DMS153 (cell line): Measurements from ENCODE around the gene PIGBOS1.
"Not testable (repeated sequence)": the region's sequence is repeated elsewhere in the genome, so short reads cannot be mapped to it uniquely, and the experiment has no call there.

Experiments
- DNase-seq: peaks from one replicate; lab custom pipeline; 2025; lab: John Stamatoyannopoulos, UW

Gene PIGBOS1

DNA sequence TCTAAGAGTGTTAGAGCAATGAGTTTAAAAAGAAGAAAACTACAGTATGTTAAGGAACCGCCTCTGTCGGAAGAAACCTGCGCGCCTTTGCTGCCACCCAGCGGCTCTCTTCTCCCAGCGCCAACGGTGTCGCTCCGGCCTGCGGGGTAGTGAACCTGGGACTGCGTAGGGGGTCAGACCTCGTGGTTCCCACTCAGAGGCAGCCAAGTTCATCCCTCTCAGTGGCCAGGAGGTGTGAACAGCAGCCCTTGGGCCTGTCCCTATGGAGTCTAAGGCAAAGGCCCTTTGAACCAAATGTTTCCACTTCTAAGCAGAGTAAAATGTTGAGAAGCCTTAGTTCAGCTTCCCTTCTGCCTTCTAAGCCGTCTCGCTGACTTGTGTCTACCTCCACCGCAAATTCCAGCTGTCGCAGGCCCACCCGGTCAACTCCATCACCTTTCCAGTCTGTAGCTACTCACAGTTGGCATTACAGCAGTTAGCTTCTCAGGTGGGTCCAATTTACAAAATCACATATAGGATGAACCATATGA lies 28.3 kb downstream of the PIGBOS1 start:
- DNase-seq, result peak; percentile 26

DNA sequence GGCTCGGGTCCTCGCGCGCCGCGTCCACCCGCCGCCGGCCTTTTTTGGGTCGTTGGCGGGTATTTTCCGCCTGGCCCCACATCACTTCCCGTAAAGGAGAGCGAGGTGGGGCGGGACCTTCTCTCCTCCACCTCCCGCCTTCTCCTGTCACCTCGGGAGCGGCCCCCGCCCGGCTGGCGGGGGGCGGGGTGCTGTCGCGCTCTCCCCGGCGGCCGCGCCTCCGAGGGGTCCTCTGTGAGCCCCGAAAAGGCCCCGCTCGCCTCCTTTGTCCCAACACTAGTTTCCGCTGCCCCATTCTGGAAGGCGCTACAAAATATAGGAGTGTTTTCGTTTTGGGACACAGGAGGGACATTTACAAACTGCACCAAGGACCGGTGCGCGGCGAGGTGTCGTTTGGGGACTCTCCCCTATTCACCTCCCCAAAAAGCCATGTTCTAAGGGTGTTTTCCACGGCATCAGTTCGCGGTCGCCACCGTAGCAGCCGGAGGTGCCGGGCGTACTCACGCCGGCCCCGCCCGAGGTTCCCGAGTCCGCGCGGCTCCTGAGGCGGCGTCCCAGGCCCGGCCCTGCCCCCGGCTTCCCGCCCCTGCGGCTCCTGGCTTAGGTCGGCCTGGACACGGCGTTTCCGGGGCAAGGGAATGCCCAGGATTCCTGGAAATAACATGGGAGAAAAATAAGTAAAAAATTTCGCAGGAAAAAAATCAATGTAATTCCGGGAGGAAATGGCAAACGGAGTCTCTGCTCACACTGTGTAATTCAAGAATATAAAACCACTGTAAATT lies 29.0 kb downstream of the PIGBOS1 start, which contains the start of gene RAB27A:
Gene RAB27A, minus strand, starts transcription at position 68 of the 782 bp plus-strand sequence. CDS start 54,879 bp downstream, outside the sequence.
- DNase-seq, result peak; percentile 20

GRCh38 chr15:55289011-55289745 lies 29.7 kb downstream of the PIGBOS1 start:
- no peak for DNase-seq

DNA sequence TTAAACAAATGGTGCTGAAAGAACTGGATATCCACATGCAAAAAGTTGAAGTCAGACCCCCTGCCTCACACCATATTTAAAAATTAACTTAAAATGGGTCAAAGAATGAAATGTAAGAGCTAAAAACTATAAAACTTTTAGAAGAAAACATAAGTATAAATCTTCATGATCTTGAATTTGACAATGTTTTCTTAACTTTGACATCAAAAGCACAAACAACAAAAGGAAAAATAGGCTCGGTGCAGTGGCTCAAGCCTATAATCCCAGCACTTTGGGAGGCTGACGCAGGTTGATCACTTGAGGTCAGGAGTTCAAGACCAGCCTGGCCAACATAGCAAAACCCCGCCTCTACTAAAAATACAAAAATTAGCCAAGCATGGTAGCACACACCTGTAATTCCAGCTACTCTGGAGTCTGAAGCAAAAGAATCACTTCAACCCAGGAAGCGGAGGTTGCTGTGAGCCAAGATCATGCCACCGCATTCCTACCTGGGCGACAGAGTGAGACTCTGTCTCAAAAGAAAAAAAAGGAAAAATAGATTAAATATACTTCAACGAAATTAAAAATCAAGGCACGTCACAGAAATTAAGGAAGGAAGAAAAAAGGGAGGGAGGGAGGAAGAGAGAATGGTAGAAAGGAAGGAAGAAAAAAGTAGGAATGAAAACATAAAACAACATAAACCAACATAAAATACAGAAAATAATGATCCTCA lies 30.8 kb downstream of the PIGBOS1 start:
- DNase-seq, result no peak

DNA sequence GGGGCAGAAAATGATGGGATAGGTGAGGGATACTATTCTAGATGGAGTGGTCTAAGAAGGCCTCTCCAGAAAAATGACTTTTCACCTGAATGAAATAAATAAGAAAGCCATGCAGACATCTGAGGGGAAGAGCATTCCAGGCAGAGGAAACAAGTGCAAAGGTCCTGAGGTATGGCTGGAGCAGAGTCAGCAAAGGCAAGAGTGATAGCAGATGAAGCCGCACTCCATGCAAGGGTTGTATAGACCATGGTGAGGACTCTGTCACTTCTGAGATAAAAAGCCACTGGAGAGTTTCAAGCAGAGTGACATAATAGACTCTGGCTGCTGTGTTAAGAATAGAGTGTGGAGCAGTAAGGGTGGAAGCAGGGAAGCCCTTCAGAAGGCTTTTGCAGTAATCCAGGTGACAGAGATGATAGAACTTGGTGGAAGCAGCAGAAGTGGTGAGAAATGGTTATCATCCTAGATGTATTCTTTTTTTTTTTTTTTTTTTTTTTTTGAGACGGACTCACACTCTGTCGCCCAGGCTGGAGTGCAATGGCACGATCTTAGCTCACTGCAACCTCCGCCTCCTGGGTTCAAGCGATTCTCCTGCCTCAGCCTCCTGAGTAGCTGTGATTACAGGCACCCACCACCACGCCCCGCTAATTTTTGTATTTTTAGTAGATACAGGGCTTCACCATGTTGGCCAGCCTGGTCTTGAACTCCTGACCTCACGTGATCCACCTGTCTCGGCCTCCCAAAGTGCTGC lies 32.3 kb downstream of the PIGBOS1 start:
- not testable (repeated sequence) for DNase-seq

DNA sequence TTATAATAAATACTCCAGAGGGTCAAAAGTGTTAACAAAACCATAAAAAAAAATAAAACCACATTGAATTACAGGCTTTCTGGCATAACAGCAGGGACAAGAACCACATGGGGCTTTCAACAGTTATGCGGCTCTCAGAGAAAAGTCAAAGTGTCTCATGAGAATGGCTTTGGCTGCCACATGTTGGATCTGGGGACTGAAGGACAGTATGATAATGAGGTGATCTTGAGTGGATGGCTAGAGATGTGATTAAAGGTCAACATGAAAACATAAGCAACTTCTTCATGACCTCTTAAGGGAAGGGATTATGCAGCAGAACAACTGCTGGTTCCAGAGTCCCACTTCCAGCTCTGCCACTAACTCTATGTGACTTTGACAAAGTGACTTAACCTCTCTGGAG lies 34.5 kb downstream of the PIGBOS1 start:
- no peak for DNase-seq

GRCh38 chr15:55283379-55284147 lies 35.4 kb downstream of the PIGBOS1 start:
- DNase-seq, result no peak

DNA sequence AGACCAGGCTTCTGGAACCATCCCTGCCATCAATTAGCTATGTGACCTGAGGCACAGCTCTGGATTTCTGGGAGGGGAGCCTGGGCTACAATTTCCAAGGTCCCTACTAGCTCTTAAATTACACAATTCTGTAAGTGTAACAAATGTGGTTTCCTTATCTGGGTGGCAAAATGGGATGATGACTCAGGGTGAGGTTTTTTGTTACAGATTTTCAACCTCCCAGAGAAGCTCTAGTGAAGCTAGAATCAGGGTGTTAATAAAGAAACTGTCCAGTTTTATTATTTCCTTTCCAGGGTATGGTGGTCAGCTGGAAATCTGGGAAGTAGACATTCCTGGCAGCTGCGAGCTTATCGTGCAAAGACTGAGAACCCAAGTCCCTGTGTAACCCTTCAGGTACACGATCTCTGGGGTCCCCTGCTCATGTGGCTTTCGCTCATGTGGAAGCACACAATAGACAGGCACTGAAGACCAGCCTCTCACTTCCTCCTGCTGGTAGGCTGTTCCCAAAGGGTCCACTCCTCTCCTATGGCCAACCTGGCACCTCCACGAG lies 36.6 kb downstream of the PIGBOS1 start:
- DNase-seq, result no peak

DNA sequence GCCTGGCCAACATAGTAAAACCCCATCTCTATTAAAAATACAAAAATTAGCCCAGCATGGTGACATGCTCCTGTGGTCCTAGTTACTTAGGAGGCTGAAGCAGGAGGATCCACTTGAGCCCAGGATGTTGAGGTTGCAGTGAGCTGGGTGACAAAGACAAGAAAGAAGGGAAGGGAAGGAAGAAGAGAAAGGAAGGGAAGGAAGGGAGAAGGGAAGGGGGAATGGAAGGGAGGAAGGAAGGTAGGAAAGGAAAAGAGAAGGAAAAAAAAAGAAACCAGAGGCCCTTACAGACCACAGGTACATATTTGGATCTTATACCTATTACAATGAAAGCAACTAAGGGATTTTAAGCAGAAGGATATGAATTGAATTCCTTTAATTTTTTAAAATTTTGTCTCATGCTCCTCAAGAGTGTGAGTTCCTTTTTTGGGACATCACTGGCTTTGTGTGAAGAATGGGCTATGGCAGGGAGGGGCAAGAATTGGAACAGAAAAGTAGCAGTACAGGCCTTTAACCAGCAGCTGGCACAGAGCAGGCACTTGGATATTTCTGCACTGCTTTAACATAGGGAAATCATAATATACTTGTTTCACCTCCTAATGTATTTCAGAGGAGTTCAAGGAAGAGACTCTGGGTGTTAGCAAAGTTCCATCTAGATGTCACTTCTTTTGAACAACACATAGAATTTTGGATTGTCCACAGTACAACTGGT lies 37.2 kb downstream of the PIGBOS1 start:
- no peak for DNase-seq

DNA sequence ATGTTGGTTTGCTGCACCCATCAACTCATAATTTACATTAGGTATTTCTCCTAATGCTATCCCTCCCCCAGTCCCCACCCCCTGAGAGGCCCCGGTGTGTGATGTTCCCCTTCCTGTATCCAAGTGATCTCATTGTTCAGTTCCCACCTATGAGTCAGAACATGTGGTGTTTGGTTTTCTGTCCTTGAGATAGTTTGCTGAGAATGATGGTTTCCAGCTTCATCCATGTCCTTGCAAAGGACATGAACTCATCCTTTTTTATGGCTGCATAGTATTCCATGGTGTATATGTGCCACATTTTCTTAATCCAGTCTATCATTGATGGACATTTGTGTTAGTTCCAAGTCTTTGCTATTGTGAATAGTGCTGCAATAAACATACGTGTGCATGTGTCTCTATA lies 38.3 kb downstream of the PIGBOS1 start:
- DNase-seq, result not testable (repeated sequence)

DNA sequence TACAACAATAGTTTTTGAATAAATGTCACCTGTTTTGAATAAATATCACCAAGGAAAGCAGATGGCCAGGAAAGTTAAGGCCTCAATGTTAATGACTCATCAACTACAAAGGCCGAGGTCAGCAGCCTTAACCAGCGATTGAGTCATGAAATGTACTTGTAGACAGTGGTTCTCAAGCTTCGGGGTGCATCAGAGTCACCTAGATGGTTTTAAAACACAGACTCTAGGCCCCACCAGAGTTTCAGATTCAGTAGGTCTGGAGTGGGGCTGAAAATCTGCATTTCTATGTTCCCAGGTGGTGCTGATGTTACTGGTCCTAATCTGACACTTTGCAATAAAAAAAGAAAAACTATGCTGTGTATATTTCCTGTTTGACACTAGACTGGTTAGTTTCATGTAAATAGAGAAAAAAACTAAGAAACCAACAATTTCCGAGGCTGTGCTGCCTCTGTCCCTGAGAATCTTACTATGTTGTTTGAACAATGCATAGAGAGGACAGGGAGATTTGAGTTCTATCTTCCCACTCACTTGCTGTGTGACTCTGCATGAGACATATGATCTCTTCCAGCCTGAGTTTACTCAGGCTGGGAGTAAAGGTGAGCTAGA lies 39.1 kb downstream of the PIGBOS1 start:
- DNase-seq, result no peak

DNA sequence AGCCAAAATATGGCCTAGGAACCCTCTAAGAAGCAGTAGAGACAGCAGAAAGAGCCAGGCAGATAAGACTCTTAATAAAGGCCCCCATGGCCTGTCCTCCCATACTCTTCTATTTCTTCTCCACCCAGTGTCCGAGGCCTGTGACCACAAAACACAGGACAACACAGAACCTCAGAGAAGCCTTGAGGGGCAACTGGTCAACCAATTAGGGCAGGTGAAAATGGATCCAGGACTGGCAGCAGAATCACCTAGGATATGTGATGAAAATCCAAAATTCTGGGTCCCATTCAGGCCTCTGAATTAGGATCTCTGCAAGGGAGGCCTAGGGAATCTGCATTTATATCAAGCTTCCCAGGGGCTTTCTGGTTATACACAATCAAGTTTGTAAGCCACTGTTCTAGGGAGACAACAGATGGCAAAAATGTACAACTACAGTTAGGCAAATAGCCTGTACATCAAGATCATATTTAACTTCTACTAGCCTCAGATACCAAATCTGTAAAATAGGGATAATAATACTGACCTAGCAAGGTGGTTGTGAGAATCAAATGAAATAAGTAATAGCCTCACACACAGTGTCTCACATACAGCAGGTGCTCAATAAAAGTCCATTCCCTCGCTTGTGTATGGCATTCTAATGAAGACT lies 39.7 kb downstream of the PIGBOS1 start:
- DNase-seq, result no peak

- no peak for DNase-seq
Observed at GRCh38 chr15:55277715-55278114, 41.2 kb downstream of the PIGBOS1 start.

- DNase-seq, result no peak
Observed at GRCh38 chr15:55277116-55277564, 41.8 kb downstream of the PIGBOS1 start.

- DNase-seq, result no peak
Observed at GRCh38 chr15:55276324-55276723, 42.6 kb downstream of the PIGBOS1 start.

- no peak for DNase-seq
Observed at GRCh38 chr15:55270291-55270690, 48.6 kb downstream of the PIGBOS1 start.

- no peak for DNase-seq
Observed at GRCh38 chr15:55268176-55268695, 50.7 kb downstream of the PIGBOS1 start.

GRCh38 chr15:55267401-55268175 lies 51.3 kb downstream of the PIGBOS1 start:
- no peak for DNase-seq
